ENCODE measurements around the gene PTPRN2.

- TF ChIP-seq CTCF (conservative IDR thresholded peaks at IDR 0.05 in 1 of 2, IDR thresholded peaks at IDR 0.05 in 1 of 2; ENCODE audit: extremely low read depth in 1 of 2, insufficient read depth in 1 of 2, low read depth in 1 of 2, low read length in 2 of 2) (no peak), EZH2 (IDR thresholded peaks at IDR 0.05; ENCODE audit: borderline replicate concordance, low read length) (no peak)
Measured at GRCh38 chr7:158094046-158094445, 493.6 kb downstream of the PTPRN2 start.

Data from mammary epithelial cell (primary cell).